ENCODE data around the gene PPT2. TPM values are rescaled to one million over a fixed set of nuclear protein-coding genes. Genes with fewer than 3 reads are reported as not detected.

The PPT2 gene, protein sequence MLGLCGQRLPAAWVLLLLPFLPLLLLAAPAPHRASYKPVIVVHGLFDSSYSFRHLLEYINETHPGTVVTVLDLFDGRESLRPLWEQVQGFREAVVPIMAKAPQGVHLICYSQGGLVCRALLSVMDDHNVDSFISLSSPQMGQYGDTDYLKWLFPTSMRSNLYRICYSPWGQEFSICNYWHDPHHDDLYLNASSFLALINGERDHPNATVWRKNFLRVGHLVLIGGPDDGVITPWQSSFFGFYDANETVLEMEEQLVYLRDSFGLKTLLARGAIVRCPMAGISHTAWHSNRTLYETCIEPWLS
- 9.0 and 10.7 TPM in 2 replicates for total RNA-seq

DNA sequence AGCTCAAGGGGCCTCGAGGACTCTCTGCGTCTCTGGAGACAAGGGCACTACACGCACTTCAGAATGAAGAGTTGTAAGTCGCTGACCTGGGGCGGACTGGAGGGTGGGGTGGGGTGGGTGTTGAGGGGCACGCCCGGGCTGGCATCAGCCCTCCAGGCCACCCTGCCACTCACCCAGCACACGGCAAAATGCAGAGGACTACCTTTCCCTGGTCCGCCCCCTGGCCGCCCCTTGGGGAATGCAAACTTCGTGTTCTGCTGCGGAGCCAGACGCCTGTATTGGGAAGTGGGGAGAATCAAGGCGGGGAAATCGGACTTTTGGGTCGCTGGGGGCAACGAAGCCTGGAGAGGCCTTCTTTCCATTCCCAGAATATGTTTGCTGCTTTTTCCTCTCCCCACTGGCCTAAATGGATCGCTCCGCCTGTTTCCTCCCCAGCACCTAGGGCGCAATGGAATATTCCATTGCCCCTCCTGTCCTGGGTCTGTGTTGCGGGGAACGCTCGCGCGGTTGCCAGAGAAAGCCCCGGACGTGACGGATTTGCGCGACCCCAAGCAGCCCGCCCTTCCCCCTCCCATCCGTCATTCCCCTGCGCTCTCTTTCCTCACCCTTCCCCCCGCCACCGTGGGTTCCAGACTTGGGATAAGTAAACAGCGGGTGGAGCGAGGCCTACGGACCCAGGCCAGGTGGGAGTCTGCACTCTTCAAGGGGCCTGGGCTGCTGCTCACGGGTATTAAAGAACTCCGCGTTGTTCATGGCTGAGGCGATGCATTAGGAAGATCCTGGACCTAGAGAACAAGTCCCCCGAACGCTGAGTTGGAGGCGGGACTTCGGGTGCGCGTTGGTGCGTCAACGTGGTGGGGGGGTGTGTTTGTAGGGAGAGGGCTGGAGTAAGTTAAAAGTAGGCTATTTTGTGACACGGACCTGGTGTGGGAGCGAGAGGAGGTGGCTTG, at the start of gene PPT2:
TSS of gene PPT2 (plus strand) at position 578 of the 950 bp plus-strand sequence. CDS start 454 bp downstream, outside the sequence.
- intact Hi-C loops (cut with micrococcal nuclease): loop anchor here (1.0 to 2.0 kb wide), 5 partner anchors 23 to 67 kb away; partner anchors contain the start of genes AGPAT1 and FKBPL

DNA sequence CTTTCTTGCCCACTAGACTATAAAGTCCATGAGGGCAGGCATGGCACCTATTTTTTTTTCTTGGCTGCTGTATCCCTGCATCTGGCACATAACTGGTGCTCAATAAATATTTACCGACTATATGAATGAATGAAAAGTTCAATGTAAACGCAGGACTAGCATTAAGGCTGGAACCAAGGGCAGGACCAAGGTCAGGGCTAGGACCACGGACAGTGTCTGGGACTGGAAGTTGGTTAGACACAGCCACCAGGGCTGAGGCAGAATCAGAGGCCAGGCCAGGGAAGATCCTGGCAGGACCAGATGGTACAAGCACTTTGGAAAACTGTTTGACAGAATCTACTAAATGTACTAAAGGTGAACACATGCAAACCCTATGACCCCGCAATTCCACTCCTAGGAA, 48.5 kb upstream of the PPT2 start:
- intact Hi-C loops (cut with micrococcal nuclease): no loop called here

DNA sequence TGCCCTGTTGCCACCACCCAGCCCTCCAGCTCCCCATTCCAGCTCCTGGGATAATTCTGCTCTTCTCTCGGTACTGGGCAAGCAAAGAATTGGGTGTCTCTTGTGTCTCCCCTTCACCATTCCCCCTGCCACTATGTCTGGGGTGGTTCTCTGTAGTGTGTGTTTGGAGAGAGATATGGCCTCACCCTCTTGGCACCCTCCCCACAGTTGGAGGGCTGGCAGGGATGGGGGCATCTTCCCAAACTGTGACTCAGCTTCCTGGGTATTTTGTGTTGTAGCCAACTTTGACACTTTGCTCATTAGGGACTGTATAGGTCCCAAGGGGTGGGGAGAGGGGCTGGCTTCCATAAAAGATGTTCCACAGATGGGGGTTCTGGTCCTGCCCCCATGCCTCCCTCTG, 46.5 kb upstream of the PPT2 start:
- intact Hi-C loops (cut with micrococcal nuclease): no loop called here

DNA sequence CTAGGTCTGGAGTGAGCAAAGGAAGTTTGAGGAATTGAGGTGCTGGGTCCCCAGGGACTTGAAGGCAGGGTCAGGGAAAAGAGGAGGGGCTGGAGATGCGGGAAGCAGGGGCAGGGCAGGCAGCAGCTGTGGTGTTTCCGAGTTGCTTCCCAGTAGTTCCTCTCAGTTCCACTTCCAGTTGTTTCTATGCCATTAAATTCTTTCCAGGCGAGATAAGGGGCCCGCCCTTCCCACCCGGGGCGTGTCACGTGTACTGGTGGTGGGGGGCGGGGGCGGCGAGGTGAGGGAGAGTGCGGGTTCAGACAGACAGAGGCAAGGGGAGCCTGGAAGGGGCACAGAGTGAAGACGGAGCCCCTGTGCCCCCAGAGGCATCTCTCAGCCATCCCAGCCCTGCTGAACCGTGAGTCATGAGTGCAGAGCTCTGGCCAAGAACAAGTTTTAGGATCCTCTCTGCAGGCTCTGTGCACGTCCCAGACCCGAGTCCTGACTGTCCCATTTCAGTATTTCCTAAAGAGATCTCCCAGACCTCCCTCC, 45.8 kb upstream of the PPT2 start:
- intact Hi-C loops (cut with micrococcal nuclease): no loop called here

- intact Hi-C loops (cut with micrococcal nuclease): no loop called here
Measured at GRCh38 chr6:32108727-32109113, 45.2 kb upstream of the PPT2 start.

- intact Hi-C loops (cut with micrococcal nuclease): no loop called here
Measured at GRCh38 chr6:32109114-32109764, 44.7 kb upstream of the PPT2 start, which contains the start of gene TNXB. Gene TNXB (minus strand): TSS chr6:32109338. CDS start chr6:32098198, 11,140 bp downstream.

DNA sequence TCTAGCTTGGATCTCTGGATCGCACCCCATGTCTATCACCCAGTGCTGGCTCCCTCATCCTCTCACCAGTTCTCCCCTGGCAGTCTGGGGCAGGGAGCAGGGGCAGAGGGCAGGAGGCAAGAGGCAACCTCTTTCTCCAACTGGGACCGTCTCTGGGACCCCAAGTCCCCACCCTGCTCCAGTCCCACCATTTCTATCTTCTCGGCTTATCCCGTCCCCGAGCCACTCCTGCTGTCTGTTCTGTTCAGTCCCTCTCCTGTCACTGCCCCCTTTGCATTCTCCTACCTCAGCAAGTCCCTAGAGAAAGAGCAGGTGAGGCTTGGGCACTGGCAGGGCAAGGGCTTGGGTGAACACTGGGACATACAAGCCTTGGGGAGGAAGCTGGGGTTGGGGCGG, 44.2 kb upstream of the PPT2 start:
- intact Hi-C loops (cut with micrococcal nuclease): no loop called here

- intact Hi-C loops (cut with micrococcal nuclease): no loop called here
Measured at GRCh38 chr6:32110632-32111031, 43.3 kb upstream of the PPT2 start.

DNA sequence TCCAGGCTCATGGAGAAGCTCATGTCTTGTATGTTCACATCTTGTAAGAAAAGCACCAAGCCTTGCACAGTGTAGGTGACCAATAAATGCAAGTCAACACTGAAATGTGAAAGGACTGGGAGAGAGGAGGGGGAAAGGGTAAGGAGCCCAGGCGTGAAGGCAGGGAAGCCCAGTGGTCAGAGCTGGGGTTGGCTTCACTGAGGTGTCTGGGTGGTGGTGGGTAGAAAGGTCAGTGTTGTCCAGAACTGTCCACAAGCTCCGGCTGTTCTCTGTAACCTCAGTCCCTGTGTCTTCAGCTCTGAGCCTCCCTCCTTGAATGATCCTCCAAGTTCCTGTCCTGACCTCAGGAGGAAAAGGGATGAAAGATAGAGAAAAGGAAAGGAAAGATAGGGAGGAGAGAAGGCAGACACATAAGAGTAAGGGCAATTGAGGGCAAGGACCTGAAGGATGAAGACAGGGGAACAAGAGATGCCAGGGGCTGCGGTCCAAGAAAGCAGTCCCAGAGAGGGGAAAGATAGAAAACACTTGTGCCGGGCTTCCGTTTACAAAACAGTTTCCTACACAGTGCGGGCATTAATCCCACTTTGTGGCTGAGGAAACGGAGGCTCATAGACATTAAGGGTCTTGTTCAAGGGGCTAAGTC, 42.4 kb upstream of the PPT2 start:
- intact Hi-C loops (cut with micrococcal nuclease): no loop called here

DNA sequence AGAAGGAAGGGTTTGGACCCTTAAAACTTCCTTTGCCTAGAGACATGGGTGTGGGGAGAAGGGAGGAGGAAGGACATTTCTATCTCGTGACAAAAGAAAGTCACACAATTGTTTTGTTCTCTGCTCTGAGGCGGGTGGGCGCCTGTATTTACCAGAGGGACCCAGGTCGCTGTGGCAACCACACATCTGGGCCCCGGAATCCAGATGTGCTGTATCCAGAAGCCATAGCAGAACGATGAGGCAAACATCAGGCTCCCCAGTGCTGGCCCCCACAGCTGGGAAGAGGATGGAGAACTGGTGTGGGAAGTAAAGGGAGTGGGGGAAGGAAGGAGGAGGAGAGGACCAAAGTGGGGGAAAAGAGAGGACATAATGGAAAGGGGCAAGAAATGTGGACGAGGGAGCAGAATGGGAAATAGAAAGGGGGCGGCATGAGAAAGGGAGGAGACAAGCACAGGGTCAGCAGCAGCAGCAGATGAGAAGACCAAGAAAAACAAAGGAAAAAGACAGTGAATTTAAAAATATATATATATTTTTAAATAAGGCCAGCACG, 41.4 kb upstream of the PPT2 start:
- intact Hi-C loops (cut with micrococcal nuclease): no loop called here

GRCh38 chr6:32113386-32114352, 40.3 kb upstream of the PPT2 start:
- intact Hi-C loops (cut with micrococcal nuclease): no loop called here

DNA sequence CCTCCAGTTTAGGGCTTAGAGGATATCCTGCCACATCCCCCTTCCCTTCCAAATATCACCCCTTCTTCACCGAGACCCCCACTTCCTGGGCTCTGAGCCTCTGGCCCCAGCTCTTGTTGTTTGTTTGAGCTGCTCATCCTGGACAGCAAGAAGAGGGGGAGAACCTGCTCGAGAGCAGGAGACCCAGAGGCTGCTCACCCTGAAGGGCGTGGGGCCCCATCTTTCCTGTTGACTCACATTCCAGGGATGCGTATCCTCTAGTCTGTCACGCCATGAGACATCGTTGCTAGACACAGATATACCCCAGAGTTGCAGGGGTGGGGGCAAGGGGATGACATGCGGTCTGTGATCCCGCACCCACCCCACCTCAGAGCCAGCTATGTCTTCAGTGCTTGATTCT, 39.1 kb upstream of the PPT2 start:
- intact Hi-C loops (cut with micrococcal nuclease): no loop called here

DNA sequence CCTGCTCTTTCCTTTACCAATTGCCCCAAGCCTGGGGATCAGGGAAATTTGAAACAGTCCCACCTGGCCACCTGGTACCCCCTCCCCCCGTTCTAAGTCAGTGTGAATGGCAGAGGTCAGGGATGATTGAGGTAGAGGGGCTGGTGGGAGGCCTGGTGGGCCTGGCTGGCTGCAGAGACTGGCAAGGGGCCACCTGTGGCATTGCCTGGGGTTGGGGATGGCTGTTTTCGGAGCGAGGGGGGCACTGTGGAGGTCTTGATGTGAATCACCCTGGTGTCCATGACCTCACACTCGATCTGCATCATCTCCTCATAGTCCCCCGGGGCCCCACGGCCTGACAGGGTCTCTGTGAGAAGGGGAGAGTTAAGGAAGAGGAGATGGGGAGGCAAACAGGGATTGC, 38.3 kb upstream of the PPT2 start:
- intact Hi-C loops (cut with micrococcal nuclease): no loop called here

- intact Hi-C loops (cut with micrococcal nuclease): no loop called here
Measured at GRCh38 chr6:32116674-32117073, 37.3 kb upstream of the PPT2 start.

GRCh38 chr6:32117461-32117860, 36.5 kb upstream of the PPT2 start:
- intact Hi-C loops (cut with micrococcal nuclease): no loop called here

- intact Hi-C loops (cut with micrococcal nuclease): loop anchor here (1.0 kb wide), 1 partner anchor 35 kb away; the partner anchor contains the start of gene PPT2
Measured at GRCh38 chr6:32118782-32119628, 34.9 kb upstream of the PPT2 start.

- intact Hi-C loops (cut with micrococcal nuclease): loop anchor here (10.0 kb wide), 1 partner anchor 146 kb away; the partner anchor contains the start of gene DXO
Measured at GRCh38 chr6:32120573-32121059, 33.3 kb upstream of the PPT2 start.

- intact Hi-C loops (cut with micrococcal nuclease): loop anchor here (10.0 kb wide), 1 partner anchor 149 kb away; the partner anchor contains the start of gene DXO
Measured at GRCh38 chr6:32123681-32124080, 30.3 kb upstream of the PPT2 start.

Measured in T-helper 2 cell treated with Interferon-gamma antibody and Interleukin-4, amounts not matched to agents 100 ng/mL and 5 ng/mL, for 36 hours (primary cell).